ENCODE data around the gene MYO1G.

Gene MYO1G

GRCh38 chr7:44970523-44971051, 8.2 kb downstream of the MYO1G start:
- no peak for DNase-seq (ENCODE audit: low read depth, low spot score)
- H3K4me3 ChIP-seq (ENCODE audit: low read length), result no peak overlapping the region

GRCh38 chr7:44969701-44970522, 8.9 kb downstream of the MYO1G start:
- no peak overlapping the region for H3K4me3 ChIP-seq (ENCODE audit: low read length)
- DNase-seq (ENCODE audit: low read depth, low spot score), result no peak

- H3K4me3 ChIP-seq (ENCODE audit: low read length), result no peak overlapping the region
- no peak for DNase-seq (ENCODE audit: low read depth, low spot score)
These were observed 9.6 kb downstream of the MYO1G start for GRCh38 chr7:44969049-44969700.

GRCh38 chr7:44967571-44968446, 11.0 kb downstream of the MYO1G start:
- no peak overlapping the region for H3K4me3 ChIP-seq (ENCODE audit: low read length)
- no peak for DNase-seq (ENCODE audit: low read depth, low spot score)

GRCh38 chr7:44966731-44967538, 11.9 kb downstream of the MYO1G start:
- H3K4me3 ChIP-seq (ENCODE audit: low read length), result no peak overlapping the region
- DNase-seq (ENCODE audit: low read depth, low spot score), result no peak

- H3K4me3 ChIP-seq (ENCODE audit: low read length), result no peak overlapping the region
- no peak for DNase-seq (ENCODE audit: low read depth, low spot score)
These were observed 12.7 kb downstream of the MYO1G start for GRCh38 chr7:44965937-44966730.

- H3K4me3 ChIP-seq (ENCODE audit: low read length), result no peak overlapping the region
- no peak for DNase-seq (ENCODE audit: low read depth, low spot score)
These were observed 13.3 kb downstream of the MYO1G start for GRCh38 chr7:44965441-44965903.

GRCh38 chr7:44964831-44965440, 13.9 kb downstream of the MYO1G start:
- H3K4me3 ChIP-seq (ENCODE audit: low read length), result no peak overlapping the region
- DNase-seq (ENCODE audit: low read depth, low spot score), result no peak

GRCh38 chr7:44964384-44964830, 14.4 kb downstream of the MYO1G start:
- DNase-seq (ENCODE audit: low read depth, low spot score), result no peak

GRCh38 chr7:44963364-44964290, 15.2 kb downstream of the MYO1G start:
- H3K4me3 ChIP-seq (ENCODE audit: low read length), result no peak overlapping the region
- DNase-seq (ENCODE audit: low read depth, low spot score), result no peak

More at GRCh38 chr7:44964384-44964830, 14.4 kb downstream of the MYO1G start:
- no peak overlapping the region for H3K4me3 ChIP-seq (ENCODE audit: low read length)

GRCh38 chr7:44962483-44963251, 16.1 kb downstream of the MYO1G start:
- no peak overlapping the region for H3K4me3 ChIP-seq (ENCODE audit: low read length)
- DNase-seq (ENCODE audit: low read depth, low spot score), result no peak

- H3K4me3 ChIP-seq (ENCODE audit: low read length), result no peak overlapping the region
- DNase-seq (ENCODE audit: low read depth, low spot score), result no peak
These were observed 16.9 kb downstream of the MYO1G start for GRCh38 chr7:44961844-44962482.

- DNase-seq (ENCODE audit: low read depth, low spot score), result no peak
- H3K4me3 ChIP-seq (ENCODE audit: low read length), result no peak overlapping the region
These were observed 18.7 kb downstream of the MYO1G start for GRCh38 chr7:44960011-44960580.

- peak; percentile 52 for DNase-seq (ENCODE audit: low read depth, low spot score)
- no peak overlapping the region for H3K4me3 ChIP-seq (ENCODE audit: low read length)
These were observed 19.3 kb downstream of the MYO1G start for GRCh38 chr7:44959433-44959951.
